GM12878 (cell line): ENCODE results near the gene APOLD1. TPM values are rescaled to one million over a fixed set of nuclear protein-coding genes. Genes with fewer than 3 reads are reported as not detected.

Source experiments
- BHLHE40 ChIP-seq, 2 experiments: fragments of 450-650 bp in 1 of 2; IDR thresholded peaks; 2 replicates each; pipeline ENCODE4 v1.6.1; 2011 to 2017; ENCODE audit warnings: low read depth in 2 of 2, borderline replicate concordance in 1 of 2, improper control_type of control experiment in 1 of 2, low read length in 1 of 2, mild to moderate bottlenecking in 1 of 2
- BMI1 ChIP-seq: fragments of 450-650 bp; IDR thresholded peaks from 2 replicates; pipeline ENCODE4 v1.6.1; 2016; ENCODE audit warnings: mild to moderate bottlenecking, moderate library complexity, borderline replicate concordance
- CBX3 ChIP-seq: fragments of 200-600 bp; sonication (generic); IDR thresholded peaks from 2 replicates; pipeline ENCODE4 v1.6.1; 2016; ENCODE audit warnings: low read depth, borderline replicate concordance
- CBX5 ChIP-seq: sonication (generic); IDR thresholded peaks from 2 replicates; pipeline ENCODE4 v1.6.1; 2016; ENCODE audit warnings: low read depth, moderate library complexity, mild to moderate bottlenecking, inconsistent platforms
- EGR1 ChIP-seq, 2 experiments: IDR thresholded peaks; 1 replicate in 1 of 2; 2 replicates in 1 of 2; pipeline ENCODE4 v1.6.1; 2011 to 2012; ENCODE audit warnings: low read depth in 2 of 2, low read length in 2 of 2, borderline replicate concordance in 1 of 2, mild to moderate bottlenecking in 1 of 2, moderate library complexity in 1 of 2
- EP300 ChIP-seq, 2 experiments: fragments of 150-350 bp in 1 of 2; IDR thresholded peaks; 2 replicates each; pipeline ENCODE4 v1.6.1; 2011 to 2012; ENCODE audit warnings: low read depth in 2 of 2, low read length in 2 of 2, borderline replicate concordance in 1 of 2, improper control_type of control experiment in 1 of 2, inconsistent platforms in 1 of 2; ENCODE audit not compliant: control insufficient read depth in 1 of 2
- EZH2 ChIP-seq: IDR thresholded peaks from 2 replicates; pipeline ENCODE4 v1.6.1; 2012; ENCODE audit warnings: low read depth, mild to moderate bottlenecking, control low read depth, inconsistent platforms, low read length, borderline replicate concordance; ENCODE audit not compliant: control insufficient read depth
- HCFC1 ChIP-seq: fragments of 150-350 bp; IDR thresholded peaks from 2 replicates; pipeline ENCODE4 v1.6.1; 2014; ENCODE audit warnings: low read length
- HDAC6 ChIP-seq: fragments of 200-600 bp; sonication (generic); IDR thresholded peaks from one replicate; pipeline ENCODE4 v1.8.0; 2017; ENCODE audit warnings: antibody characterized with exemption; ENCODE audit not compliant: unreplicated experiment
- KLF5 ChIP-seq: fragments of 450-650 bp; IDR thresholded peaks from 2 replicates; pipeline ENCODE4 v1.6.1; 2014; ENCODE audit warnings: mild to moderate bottlenecking; ENCODE audit not compliant: partially characterized antibody
- MXI1 ChIP-seq: fragments of 150-350 bp; IDR thresholded peaks from 2 replicates; pipeline ENCODE4 v1.6.1; 2011; ENCODE audit warnings: low read depth, mild to moderate bottlenecking, inconsistent platforms, low read length, improper control_type of control experiment
- NBN ChIP-seq: fragments of 450-650 bp; IDR thresholded peaks from 2 replicates; pipeline ENCODE4 v1.6.1; 2016
- NFXL1 ChIP-seq: fragments of 450-650 bp; IDR thresholded peaks from 2 replicates; pipeline ENCODE4 v1.6.1; 2017; ENCODE audit warnings: antibody characterized with exemption, mild to moderate bottlenecking, borderline replicate concordance
- PAX5 ChIP-seq: IDR thresholded peaks from 2 replicates; pipeline ENCODE4 v1.6.1; 2011; ENCODE audit warnings: low read depth, low read length, borderline replicate concordance
- PAX8 ChIP-seq: fragments of 450-650 bp; IDR thresholded peaks from 2 replicates; pipeline ENCODE4 v1.6.1; 2017; ENCODE audit warnings: mild to moderate bottlenecking, moderate library complexity
- POLR2AphosphoS2 ChIP-seq: IDR thresholded peaks from 2 replicates; pipeline ENCODE4 v1.6.1; 2011; ENCODE audit warnings: low read depth, mild to moderate bottlenecking, low read length, improper control_type of control experiment, moderate library complexity
- REST ChIP-seq: IDR thresholded peaks from 2 replicates; pipeline ENCODE4 v1.6.1; 2012; ENCODE audit warnings: mild to moderate bottlenecking, low read depth, low read length
- RUNX3 ChIP-seq: IDR thresholded peaks from 2 replicates; pipeline ENCODE4 v1.6.1; 2012; ENCODE audit warnings: low read length, inconsistent platforms
- SMAD1 ChIP-seq: fragments of 450-650 bp; IDR thresholded peaks from 2 replicates; pipeline ENCODE4 v1.6.1; 2018; ENCODE audit warnings: mild to moderate bottlenecking, low read depth; ENCODE audit not compliant: partially characterized antibody
- SP1 ChIP-seq: IDR thresholded peaks from one replicate; pipeline ENCODE4 v1.6.1; 2011; ENCODE audit warnings: low read depth, low read length
- TCF7 ChIP-seq: IDR thresholded peaks from 2 replicates; pipeline ENCODE4 v1.6.1; 2014; ENCODE audit warnings: antibody characterized with exemption, borderline replicate concordance
- YY1 ChIP-seq: IDR thresholded peaks from 2 replicates; pipeline ENCODE4 v1.6.1; 2011; ENCODE audit warnings: low read depth, mild to moderate bottlenecking, low read length
- polyA plus RNA-seq, 11 experiments: library from polyadenylated mRNA; depleted of rRNA in 4 of 11; unstranded in 6 of 11; stranded (reverse) in 5 of 11; fragments of >200 nt; fragmentation: Nextera tagmentation in 4 of 11; fragmentation: Illumina TruSeq in 1 of 11; extraction: Ambion mirVana in 4 of 11; extraction: Trizol in 1 of 11; gene quantifications; 1 replicate in 1 of 11; 2 replicates in 10 of 11; pipeline versions ENCODE4 v1.2.1 to v1.2.3, GENCODE V29; 2011 to 2016; ENCODE audit warnings: inconsistent platforms in 2 of 11, missing spikeins in 2 of 11, low read depth in 1 of 11
- total RNA-seq, 4 experiments: library from RNA; depleted of rRNA in 3 of 4; stranded (reverse); fragments of >200 nt in 3 of 4; fragmentation: Illumina TruSeq in 1 of 4; extraction: Trizol in 1 of 4; gene quantifications; 2 replicates each; pipeline versions ENCODE4 v1.2.1 to v1.2.3, GENCODE V29; 2013 to 2021
- TF ChIP-seq, protein P1 (sequence below): fragments of 450-650 bp; IDR thresholded peaks from 2 replicates; pipeline ENCODE4 v1.6.1; 2016; ENCODE audit warnings: mild to moderate bottlenecking
- TF ChIP-seq, protein P2 (sequence below): fragments of 450-650 bp; IDR thresholded peaks from 2 replicates; pipeline ENCODE4 v1.6.1; 2014; ENCODE audit warnings: mild to moderate bottlenecking

Gene APOLD1
- total and polyA plus RNA-seq, 10 of the 15 experiments (the other 5 are each of a cell fraction or from before 2014, with no cell fraction given) = 1.1 to 8.9 (median 4.2) TPM

DNA sequence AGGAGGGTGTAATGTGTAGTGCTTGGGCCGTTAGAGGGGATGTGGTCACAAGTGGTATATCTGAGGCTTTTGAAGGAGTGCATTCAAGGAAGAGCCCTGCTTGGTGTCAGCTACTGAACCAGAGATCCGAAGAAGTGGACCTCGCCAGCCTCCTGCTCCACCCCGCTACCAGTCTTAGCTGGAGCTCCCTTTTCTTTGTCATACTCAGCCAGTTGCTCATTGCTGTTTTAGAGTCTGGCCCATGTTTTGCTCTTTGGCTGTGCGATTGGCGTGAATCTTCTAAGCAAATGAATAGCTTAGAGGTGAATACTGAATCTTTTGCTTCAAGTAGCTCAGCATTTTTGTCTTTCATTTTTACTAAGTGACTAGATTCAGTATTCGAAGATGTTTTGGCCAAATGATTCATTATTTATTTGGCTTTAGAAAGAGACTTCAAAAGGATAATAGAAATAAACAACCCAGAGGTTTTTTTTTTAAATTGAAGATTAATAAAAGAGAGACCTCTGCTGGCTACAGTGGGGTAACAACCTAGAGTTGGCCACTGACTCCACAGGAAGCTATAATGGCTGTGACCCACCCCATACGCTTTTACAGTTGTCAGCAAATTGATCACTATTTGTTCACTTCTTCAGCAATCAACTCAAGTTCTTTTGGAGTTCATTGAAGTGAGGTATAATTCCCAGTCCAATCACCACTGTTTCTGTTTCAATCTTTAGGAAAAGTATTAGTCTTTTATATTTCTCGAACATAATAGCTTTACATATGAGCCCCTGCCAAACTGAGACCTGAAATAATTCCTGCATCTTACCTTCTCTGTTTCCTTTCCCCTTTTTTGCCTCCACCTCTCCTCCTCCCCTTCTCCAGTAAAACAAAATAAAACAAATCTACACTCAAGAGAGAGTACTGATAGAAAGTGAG is 48.4 kb upstream of the APOLD1 start (continued):
- no peak for TF ChIP-seq SP1
- peak; percentile 50; the same call in 1 of the 2 replicates for TF ChIP-seq YY1
- no peak for TF ChIP-seq NFXL1
- TF ChIP-seq POLR2AphosphoS2 = no peak
- no peak for TF ChIP-seq BMI1
- TF ChIP-seq CBX3 = no peak
- TF ChIP-seq RUNX3 = peak; percentile 91
- no peak for TF ChIP-seq CBX5
- no peak for TF ChIP-seq REST
- no peak for TF ChIP-seq HCFC1
- no peak for TF ChIP-seq BHLHE40 (IDR thresholded peaks at IDR 0.05; ENCODE audit: borderline replicate concordance in 1 of 2, low read depth in 2 of 2, low read length in 1 of 2)
- TF ChIP-seq PAX8 = no peak
- TF ChIP-seq SMAD1 = peak; percentile 25
- TF ChIP-seq HDAC6 = no peak
- no peak for TF ChIP-seq TCF7
- TF ChIP-seq, protein P1, sequence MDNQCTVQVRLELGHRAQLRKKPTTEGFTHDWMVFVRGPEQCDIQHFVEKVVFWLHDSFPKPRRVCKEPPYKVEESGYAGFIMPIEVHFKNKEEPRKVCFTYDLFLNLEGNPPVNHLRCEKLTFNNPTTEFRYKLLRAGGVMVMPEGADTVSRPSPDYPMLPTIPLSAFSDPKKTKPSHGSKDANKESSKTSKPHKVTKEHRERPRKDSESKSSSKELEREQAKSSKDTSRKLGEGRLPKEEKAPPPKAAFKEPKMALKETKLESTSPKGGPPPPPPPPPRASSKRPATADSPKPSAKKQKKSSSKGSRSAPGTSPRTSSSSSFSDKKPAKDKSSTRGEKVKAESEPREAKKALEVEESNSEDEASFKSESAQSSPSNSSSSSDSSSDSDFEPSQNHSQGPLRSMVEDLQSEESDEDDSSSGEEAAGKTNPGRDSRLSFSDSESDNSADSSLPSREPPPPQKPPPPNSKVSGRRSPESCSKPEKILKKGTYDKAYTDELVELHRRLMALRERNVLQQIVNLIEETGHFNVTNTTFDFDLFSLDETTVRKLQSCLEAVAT = peak; percentile 61
- no peak for TF ChIP-seq KLF5
- no peak for TF ChIP-seq NBN
- TF ChIP-seq EGR1 (IDR thresholded peaks at IDR 0.05; ENCODE audit: borderline replicate concordance in 1 of 2, low read depth in 2 of 2, low read length in 2 of 2) = no peak
- TF ChIP-seq, protein P2, sequence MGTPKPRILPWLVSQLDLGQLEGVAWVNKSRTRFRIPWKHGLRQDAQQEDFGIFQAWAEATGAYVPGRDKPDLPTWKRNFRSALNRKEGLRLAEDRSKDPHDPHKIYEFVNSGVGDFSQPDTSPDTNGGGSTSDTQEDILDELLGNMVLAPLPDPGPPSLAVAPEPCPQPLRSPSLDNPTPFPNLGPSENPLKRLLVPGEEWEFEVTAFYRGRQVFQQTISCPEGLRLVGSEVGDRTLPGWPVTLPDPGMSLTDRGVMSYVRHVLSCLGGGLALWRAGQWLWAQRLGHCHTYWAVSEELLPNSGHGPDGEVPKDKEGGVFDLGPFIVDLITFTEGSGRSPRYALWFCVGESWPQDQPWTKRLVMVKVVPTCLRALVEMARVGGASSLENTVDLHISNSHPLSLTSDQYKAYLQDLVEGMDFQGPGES = no peak
- TF ChIP-seq EZH2 = no peak
- TF ChIP-seq EP300 (IDR thresholded peaks at IDR 0.05; ENCODE audit: borderline replicate concordance in 1 of 2, control insufficient read depth in 1 of 2, low read depth in 2 of 2, low read length in 2 of 2) = 0 out of 4 replicates have a peak, but pooled peaks of 1 of the 2 experiments have one; percentile 8
- TF ChIP-seq MXI1 = no peak
- no peak for TF ChIP-seq PAX5
